H9 (cell line): ENCODE measurements around the gene INSL3. TPM values are rescaled to one million over a fixed set of nuclear protein-coding genes. Genes with fewer than 3 reads are reported as not detected.

ENCODE experiments used
- DNase-seq: peaks from one replicate; pipeline ENCODE4 v3.0.0-alpha.2; 2017
- H2AFZ ChIP-seq: one replicate; pipeline ENCODE4 v1.6.1; 2013; ENCODE audit warnings: mild to moderate bottlenecking, low read length, control low read depth, moderate library complexity
- H2AK5ac ChIP-seq: 2 replicates; pipeline ENCODE4 v1.6.1; 2013; ENCODE audit warnings: low read length, control low read depth, mixed read lengths; ENCODE audit not compliant: insufficient read length
- H2BK120ac ChIP-seq: one replicate; pipeline ENCODE4 v1.6.1; 2013; ENCODE audit warnings: low read depth, mild to moderate bottlenecking, low read length, control low read depth, inconsistent platforms; ENCODE audit not compliant: poor library complexity, severe bottlenecking
- H2BK12ac ChIP-seq: 2 replicates; pipeline ENCODE4 v1.6.1; 2013; ENCODE audit warnings: low read length, control low read depth, mixed read lengths, low read depth; ENCODE audit not compliant: insufficient read length
- H2BK15ac ChIP-seq: 2 replicates; pipeline ENCODE4 v1.6.1; 2013; ENCODE audit warnings: low read depth, low read length, control low read depth
- H2BK20ac ChIP-seq: one replicate; pipeline ENCODE4 v1.6.1; 2013; ENCODE audit warnings: low read depth, mild to moderate bottlenecking, low read length, control low read depth, inconsistent platforms; ENCODE audit not compliant: poor library complexity, severe bottlenecking
- H2BK5ac ChIP-seq: 2 replicates; pipeline ENCODE4 v1.6.1; 2013; ENCODE audit warnings: low read length, control low read depth, mixed read lengths; ENCODE audit not compliant: insufficient read length
- H3K14ac ChIP-seq: 2 replicates; pipeline ENCODE4 v1.6.1; 2013; ENCODE audit warnings: low read length, control low read depth; ENCODE audit not compliant: insufficient read depth
- H3K18ac ChIP-seq: 2 replicates; pipeline ENCODE4 v1.6.1; 2013; ENCODE audit warnings: low read depth, mild to moderate bottlenecking, mixed read lengths, low read length, control low read depth; ENCODE audit not compliant: insufficient read length
- H3K23ac ChIP-seq: 2 replicates; pipeline ENCODE4 v1.6.1; 2013; ENCODE audit warnings: low read length, control low read depth, mixed read lengths, low read depth; ENCODE audit not compliant: insufficient read length
- H3K23me2 ChIP-seq: 2 replicates; pipeline ENCODE4 v1.6.1; 2013; ENCODE audit warnings: low read depth, mild to moderate bottlenecking, mixed read lengths, low read length, control low read depth; ENCODE audit not compliant: insufficient read length, poor library complexity, severe bottlenecking
- H3K27ac ChIP-seq: 2 replicates; pipeline ENCODE4 v1.5.1; 2013; ENCODE audit warnings: low read length, control low read depth, mixed read lengths, low read depth; ENCODE audit not compliant: insufficient read length
- H3K27me3 ChIP-seq: 2 replicates; pipeline ENCODE4 v1.6.1; 2013; ENCODE audit warnings: low read length, control low read depth, inconsistent platforms; ENCODE audit not compliant: insufficient read depth
- H3K4ac ChIP-seq: 2 replicates; pipeline ENCODE4 v1.6.1; 2013; ENCODE audit warnings: low read depth, mild to moderate bottlenecking, control low read depth, inconsistent platforms, low read length, moderate library complexity
- H3K4me1 ChIP-seq: 2 replicates; pipeline ENCODE4 v1.6.1; 2013; ENCODE audit warnings: low read length, control low read depth, inconsistent platforms; ENCODE audit not compliant: insufficient read depth
- H3K4me2 ChIP-seq: 2 replicates; pipeline ENCODE4 v1.6.1; 2013; ENCODE audit warnings: low read length, control low read depth, mixed read lengths; ENCODE audit not compliant: insufficient read length, insufficient read depth
- H3K56ac ChIP-seq: 2 replicates; pipeline ENCODE4 v1.6.1; 2013; ENCODE audit warnings: low read depth, mild to moderate bottlenecking, mixed read lengths, low read length, control low read depth; ENCODE audit not compliant: insufficient read length
- H3K79me1 ChIP-seq: 2 replicates; pipeline ENCODE4 v1.6.1; 2013; ENCODE audit warnings: low read depth, mild to moderate bottlenecking, moderate library complexity, low read length, control low read depth, inconsistent platforms; ENCODE audit not compliant: insufficient read depth, poor library complexity, severe bottlenecking
- H3K79me2 ChIP-seq: 2 replicates; pipeline ENCODE4 v1.6.1; 2013; ENCODE audit warnings: low read length, control low read depth, inconsistent platforms; ENCODE audit not compliant: insufficient read depth
- H3K9ac ChIP-seq: 2 replicates; pipeline ENCODE4 v1.6.1; 2013; ENCODE audit warnings: low read length, control low read depth, mixed read lengths; ENCODE audit not compliant: insufficient read length; ENCODE audit errors: extremely low read depth
- H3K9me3 ChIP-seq: one replicate; pipeline ENCODE4 v1.6.1; 2013; ENCODE audit warnings: low read depth, low read length, inconsistent platforms; ENCODE audit not compliant: control insufficient read depth
- H3T11ph ChIP-seq: one replicate; pipeline ENCODE4 v1.6.1; 2013; ENCODE audit warnings: mild to moderate bottlenecking, low read length, control low read depth, inconsistent platforms
- H4K20me1 ChIP-seq: one replicate; pipeline ENCODE4 v1.6.1; 2013; ENCODE audit not compliant: control insufficient read depth, insufficient read length, insufficient read depth
- H4K5ac ChIP-seq: 2 replicates; pipeline ENCODE4 v1.6.1; 2013; ENCODE audit warnings: low read depth, mild to moderate bottlenecking, mixed read lengths, low read length, control low read depth; ENCODE audit not compliant: insufficient read length
- H4K8ac ChIP-seq: replicated peaks from 2 replicates; pipeline ENCODE4 v1.6.1; 2013; ENCODE audit warnings: low read length, control low read depth, mixed read lengths, low read depth; ENCODE audit not compliant: insufficient read length
- H4K91ac ChIP-seq: 2 replicates; pipeline ENCODE4 v1.6.1; 2013; ENCODE audit warnings: low read depth, mild to moderate bottlenecking, moderate library complexity, mixed read lengths, low read length, control low read depth; ENCODE audit not compliant: insufficient read length
- H3K27ac Mint-ChIP-seq, 3 experiments: 2 replicates in 2 of 3; 3 replicates in 1 of 3; pipeline ENCODE4 v1.8.0; 2020 to 2021; ENCODE audit warnings: mixed read lengths in 3 of 3, mild to moderate bottlenecking in 1 of 3, moderate library complexity in 1 of 3
- H3K27me3 Mint-ChIP-seq: 2 replicates; pipeline ENCODE4 v1.8.0; 2021; ENCODE audit warnings: low read depth, mild to moderate bottlenecking, moderate library complexity, mixed read lengths
- H3K36me3 Mint-ChIP-seq, 3 experiments: 2 replicates in 2 of 3; 3 replicates in 1 of 3; pipeline ENCODE4 v1.8.0; 2020 to 2021; ENCODE audit warnings: low read depth in 3 of 3, mixed read lengths in 3 of 3; ENCODE audit not compliant: insufficient read depth in 1 of 3
- H3K4me1 Mint-ChIP-seq, 2 experiments: 2 replicates each; pipeline ENCODE4 v1.8.0; 2020; ENCODE audit warnings: mixed read lengths in 2 of 2
- H3K4me3 Mint-ChIP-seq, 2 experiments: 2 replicates in 1 of 2; 3 replicates in 1 of 2; pipeline ENCODE4 v1.8.0; 2020 to 2021; ENCODE audit warnings: mild to moderate bottlenecking in 2 of 2, mixed read lengths in 2 of 2, moderate library complexity in 1 of 2
- H3K9me3 Mint-ChIP-seq, 2 experiments: 2 replicates in 1 of 2; 3 replicates in 1 of 2; pipeline ENCODE4 v1.8.0; 2020; ENCODE audit warnings: mild to moderate bottlenecking in 2 of 2, mixed read lengths in 2 of 2, moderate library complexity in 1 of 2
- CTCF ChIP-seq: fragments of 200-600 bp; sonication (generic); conservative IDR thresholded peaks from 3 replicates; pipeline ENCODE4 v1.8.0; 2021; ENCODE audit warnings: antibody characterized with exemption, mild to moderate bottlenecking
- WGBS: extraction: QIAGEN DNeasy Blood & Tissue Kit; methylation state at CpG from one replicate; pipeline ENCODE4 v1.1.7; 2013; ENCODE audit warnings: missing lambda C conversion rate, low lambda C conversion rate, mixed read lengths; ENCODE audit not compliant: insufficient read length; ENCODE audit errors: extremely low coverage; 5-methylcytosine and 5-hydroxymethylcytosine counted together
- total RNA-seq: library from RNA; stranded (reverse); gene quantifications from 2 replicates; pipeline ENCODE4 v1.2.1, GENCODE V29; 2021

The INSL3 gene
- total RNA-seq, 1 experiment from 2014 or later = 0.63 TPM

- H3K27me3 ChIP-seq = no peaks in the 10 kb centered on the region
- Mint-ChIP-seq H3K36me3 (peaks cover 40 to 64% (median 51%) of the 10 kb centered on the region in 3 experiments), H3K9me3 (peaks cover 0 to 2% of the 10 kb centered on the region in 2 experiments; a peak in 2 of 5 replicates), H3K27ac (peak overlapping the region; percentile 96 to 99 (median 97); a peak in 6 of 7 replicates), H3K4me1 (peaks cover 13 to 33% of the 10 kb centered on the region in 2 experiments), H3K27me3 (peaks cover 1% of the 10 kb centered on the region), H3K4me3 (peak overlapping the region; percentile 99 to 100)
- no peak for DNase-seq
- H3K79me2 ChIP-seq = peaks cover 16% of the 10 kb centered on the region; the same call in 1 of the 2 replicates
- peaks cover 7% of the 10 kb centered on the region for H3K79me1 ChIP-seq
- no CpG with 5 or more reads among the region's 23 CpGs for WGBS
- no peak overlapping the region for H3K14ac ChIP-seq
- H3T11ph ChIP-seq = no peak overlapping the region
- no peak overlapping the region for H2BK120ac ChIP-seq
- no peaks in the 10 kb centered on the region for H3K4me1 ChIP-seq
- no peak overlapping the region for H2BK20ac ChIP-seq
- H2BK15ac ChIP-seq = no peak overlapping the region
- H3K23me2 ChIP-seq = peaks cover 4% of the 10 kb centered on the region
- H3K23ac ChIP-seq = no peak overlapping the region
- H3K4me2 ChIP-seq = peak overlapping the region; percentile 100
- H3K9ac ChIP-seq = peak overlapping the region; percentile 58
- H3K9me3 ChIP-seq = no peaks in the 10 kb centered on the region
- no peak overlapping the region for H2AFZ ChIP-seq
- no peak overlapping the region for H4K8ac ChIP-seq
- no peak overlapping the region for H3K56ac ChIP-seq
- H4K5ac ChIP-seq = no peak overlapping the region
- no peaks in the 10 kb centered on the region for H4K20me1 ChIP-seq
- H3K27ac ChIP-seq = no peak overlapping the region
- no peak overlapping the region for H2BK5ac ChIP-seq
- H2AK5ac ChIP-seq = no peak overlapping the region
- no peak for TF ChIP-seq CTCF
- no peak overlapping the region for H4K91ac ChIP-seq
- H2BK12ac ChIP-seq = no peak overlapping the region
- H3K18ac ChIP-seq = no peak overlapping the region
- no peak overlapping the region for H3K4ac ChIP-seq
These were observed 40.5 kb upstream of the INSL3 start for GRCh38 chr19:17861542-17862402.
